ENCODE results near the gene KLRF1.

Gene KLRF1, protein sequence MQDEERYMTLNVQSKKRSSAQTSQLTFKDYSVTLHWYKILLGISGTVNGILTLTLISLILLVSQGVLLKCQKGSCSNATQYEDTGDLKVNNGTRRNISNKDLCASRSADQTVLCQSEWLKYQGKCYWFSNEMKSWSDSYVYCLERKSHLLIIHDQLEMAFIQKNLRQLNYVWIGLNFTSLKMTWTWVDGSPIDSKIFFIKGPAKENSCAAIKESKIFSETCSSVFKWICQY

DNA sequence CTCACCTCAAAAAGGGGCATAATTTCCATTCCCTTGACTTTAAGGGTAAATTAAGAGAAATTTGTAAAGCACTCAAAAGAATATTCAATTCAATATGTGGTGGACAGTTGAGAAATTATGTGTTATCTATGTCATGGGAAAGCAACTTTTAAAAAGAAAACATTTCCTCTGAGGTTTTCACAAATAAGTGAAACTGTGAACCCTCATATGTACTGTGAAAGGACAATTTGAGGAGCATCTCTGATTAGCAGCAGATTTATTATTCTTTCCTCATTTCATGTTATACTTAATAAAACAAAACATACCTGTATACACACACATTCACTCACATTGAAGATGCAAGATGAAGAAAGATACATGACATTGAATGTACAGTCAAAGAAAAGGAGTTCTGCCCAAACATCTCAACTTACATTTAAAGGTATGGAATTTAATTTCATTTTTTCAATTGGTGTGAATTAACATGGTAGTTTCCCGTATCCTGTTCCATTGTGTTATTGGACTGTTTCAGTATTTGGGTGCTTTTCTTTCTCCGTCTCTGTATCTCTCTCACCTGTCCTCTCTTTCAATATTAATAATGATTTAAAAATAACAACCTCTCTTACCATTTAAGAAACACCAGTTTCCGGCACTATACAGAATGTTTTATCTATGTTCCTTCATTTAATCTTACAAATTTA, at the start of gene KLRF1:
KLRF1 (plus strand) TSS at position 273 of the 680 bp plus-strand sequence; CDS start at position 337, 64 bp downstream.
- DNase-seq: no peak

DNA sequence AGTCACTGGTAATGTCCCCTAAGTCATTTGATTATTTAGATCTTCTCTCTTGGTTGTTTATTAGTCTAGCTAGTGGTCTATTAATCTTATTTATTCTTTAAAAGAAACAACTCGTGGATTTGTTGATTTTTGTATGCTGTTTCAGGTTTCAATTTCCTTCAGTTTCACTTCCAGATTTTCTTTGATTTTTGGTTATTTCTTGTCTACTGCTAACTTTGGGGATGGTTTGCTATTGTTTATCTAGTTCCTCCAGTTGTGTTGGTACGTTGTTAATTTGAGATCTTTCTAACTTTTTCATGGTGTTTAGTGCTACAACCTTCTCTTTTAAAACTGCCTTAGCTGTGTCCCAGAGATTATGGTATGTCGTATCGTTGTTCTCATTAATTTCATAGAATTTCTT, 48.1 kb upstream of the KLRF1 start:
- DNase-seq: no peak

DNA sequence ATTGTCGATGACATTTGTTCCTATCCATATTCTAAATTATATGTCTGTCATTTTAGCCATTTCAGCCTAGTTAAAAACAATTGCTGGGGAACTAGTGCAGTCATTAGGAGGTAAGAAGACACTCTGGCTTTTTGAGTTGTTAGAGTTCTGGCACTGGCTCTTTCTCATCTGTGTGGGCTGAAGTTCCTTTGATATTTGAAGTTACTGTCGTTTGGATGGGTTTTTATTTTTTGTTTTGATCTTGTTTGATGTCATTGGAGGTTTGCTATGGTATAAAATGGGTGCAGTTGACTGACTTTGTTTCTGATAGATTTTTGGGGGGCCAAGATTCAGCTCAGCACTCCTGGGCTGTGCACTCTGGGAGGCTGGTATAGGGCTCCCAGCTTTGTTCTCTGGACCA, 45.9 kb upstream of the KLRF1 start:
- no peak for DNase-seq

DNA sequence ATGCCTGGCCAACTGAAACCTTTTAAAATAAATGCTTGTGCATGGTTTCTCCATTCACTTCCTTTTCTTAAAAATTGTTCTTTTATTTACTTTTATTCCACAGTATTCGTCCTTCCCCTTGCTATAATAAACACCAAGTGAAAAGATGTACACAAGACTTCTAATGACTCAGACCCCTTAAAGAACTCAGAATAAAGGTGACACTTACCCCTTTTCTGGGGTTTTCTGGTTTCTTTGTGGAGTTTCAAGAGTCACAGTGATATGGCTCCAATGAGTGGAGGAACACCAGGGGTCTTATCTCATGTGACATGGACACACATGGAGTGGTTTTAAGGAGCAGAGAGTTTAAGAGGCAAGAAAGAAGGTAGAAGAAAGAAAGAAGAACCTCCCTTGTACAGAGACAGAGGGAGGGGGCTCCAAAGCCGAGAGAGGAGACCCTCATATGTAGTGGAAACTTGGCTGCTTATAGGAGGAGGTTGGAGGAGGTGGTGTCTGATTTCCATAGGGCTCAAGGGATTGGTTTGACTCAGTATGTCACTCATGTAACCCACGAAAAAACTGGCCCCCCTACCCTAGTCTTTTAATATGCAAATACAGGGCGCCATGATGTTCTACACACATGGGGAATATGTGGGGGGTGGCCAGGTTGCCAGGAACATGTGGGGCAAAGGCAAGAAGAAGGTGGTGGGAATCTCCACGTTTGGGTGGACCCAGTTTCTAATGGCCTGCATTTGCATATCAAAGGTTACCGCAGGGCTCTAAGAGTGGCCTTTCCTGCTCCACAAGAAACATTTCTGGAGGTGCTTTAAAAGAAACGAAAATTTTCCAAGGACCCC, 44.5 kb upstream of the KLRF1 start:
- DNase-seq: no peak

DNA sequence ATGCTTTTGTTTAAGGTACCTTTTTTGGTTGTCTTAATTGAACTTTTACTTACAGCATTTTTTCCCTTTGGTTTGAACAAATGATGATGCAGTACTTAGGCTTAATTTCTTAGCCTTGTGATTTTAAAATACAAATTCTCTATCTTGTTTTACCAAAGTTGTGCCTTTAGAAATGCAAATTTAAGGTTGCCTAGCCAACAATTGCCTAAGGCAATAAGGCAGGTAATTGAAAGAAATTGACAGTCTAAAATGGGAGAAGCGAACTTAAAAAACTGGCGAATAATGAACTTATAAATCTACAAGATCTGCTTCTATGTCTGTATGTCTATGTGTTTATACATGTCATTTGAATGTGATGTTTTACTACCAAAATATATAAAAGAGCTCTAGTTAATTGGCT, 43.0 kb upstream of the KLRF1 start:
- DNase-seq: no peak

DNA sequence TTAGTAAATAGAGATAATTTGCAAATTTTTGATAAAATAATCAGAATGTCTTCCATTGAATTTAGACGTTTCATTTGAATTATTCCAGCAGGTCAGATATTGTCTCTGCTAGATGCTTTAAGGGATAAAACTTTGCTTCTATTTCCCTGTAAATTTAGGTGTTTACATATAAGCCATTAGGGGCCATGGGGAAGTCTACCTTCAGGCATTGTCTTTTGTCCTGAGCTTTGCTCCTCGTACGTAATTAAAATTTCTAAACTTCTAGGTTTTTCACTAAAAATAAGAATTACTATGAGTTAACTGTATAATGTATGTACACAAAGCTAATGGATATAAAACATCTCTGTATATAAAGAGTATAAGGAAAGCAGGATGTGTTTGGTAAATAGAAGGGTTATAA, 42.5 kb upstream of the KLRF1 start:
- no peak for DNase-seq

DNA sequence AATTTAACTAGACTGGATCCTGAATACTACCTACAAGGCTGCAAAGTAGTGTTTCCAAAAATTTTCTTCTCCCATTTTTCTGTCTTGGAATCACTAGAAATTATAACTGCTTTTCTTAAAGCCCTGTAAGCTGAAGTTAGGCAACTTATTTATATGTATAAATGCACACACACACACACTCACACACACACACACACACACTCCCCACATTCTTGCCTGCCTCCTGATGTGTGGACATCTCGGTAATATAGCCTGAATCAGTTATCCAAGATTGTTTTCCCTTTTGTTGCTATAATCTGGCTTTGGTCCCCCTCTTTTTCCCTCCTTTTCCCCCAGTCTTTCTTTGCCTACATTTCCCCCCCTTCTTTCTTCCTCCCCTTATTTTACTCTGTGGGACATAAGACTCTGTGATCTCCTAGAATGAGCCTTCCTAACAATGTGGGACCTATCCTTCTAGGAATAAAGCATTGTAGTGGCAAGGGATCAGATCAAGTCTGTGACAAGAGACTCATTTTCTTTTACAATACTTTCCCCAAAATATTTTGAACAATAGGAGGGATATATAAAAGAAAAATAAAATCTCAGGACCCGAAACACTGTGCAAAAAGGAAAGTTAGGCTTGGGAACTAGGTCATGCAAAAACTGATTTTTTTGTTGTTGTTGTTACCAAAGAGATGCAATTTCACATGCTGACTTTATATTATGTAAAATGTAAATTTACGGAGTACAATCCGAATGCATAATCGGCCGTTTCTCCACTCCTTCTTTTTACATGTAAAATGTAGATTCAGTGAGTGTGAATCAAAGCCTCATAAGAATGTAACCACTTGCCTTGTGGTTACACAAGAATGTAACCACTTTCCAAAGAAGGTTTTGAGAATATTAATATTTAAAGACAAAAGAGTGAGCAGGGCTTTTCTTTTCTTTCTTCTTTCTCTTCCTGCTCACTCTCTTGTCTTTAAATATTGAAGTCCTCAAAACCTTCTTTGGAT, 40.3 kb upstream of the KLRF1 start:
- DNase-seq: no peak

DNA sequence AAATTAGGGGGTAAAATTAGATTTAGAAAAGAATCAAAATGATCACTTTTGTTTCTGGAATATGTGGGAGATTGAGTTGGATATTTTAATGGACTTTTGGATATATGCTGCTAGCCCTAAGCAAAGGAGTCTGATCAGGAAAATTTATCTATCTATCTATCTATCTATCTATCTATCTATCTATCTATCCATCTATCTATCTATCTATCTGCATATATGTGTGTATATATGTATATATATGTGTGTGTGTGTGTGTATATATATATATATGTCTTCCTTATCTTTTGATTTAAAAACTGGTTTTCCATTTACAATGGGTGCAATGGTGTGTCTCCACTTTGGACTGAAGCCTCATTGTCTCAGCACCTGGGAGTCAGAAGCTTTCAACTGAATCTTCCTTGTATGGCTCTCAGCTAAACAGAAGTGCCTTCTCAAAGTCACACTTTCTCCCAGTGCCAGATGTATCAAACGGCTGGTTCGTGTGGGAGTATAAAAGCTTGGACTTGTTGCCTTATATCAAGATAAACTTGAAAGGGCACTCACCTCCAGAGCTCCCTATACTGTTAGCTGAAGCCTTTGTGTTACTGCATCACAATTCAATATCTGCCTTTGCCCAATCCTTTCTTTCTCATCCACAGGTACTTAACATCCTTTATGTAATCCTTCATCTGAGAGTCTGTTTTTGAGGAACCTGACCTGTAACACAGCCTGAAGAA, 34.9 kb upstream of the KLRF1 start:
- DNase-seq: no peak

DNA sequence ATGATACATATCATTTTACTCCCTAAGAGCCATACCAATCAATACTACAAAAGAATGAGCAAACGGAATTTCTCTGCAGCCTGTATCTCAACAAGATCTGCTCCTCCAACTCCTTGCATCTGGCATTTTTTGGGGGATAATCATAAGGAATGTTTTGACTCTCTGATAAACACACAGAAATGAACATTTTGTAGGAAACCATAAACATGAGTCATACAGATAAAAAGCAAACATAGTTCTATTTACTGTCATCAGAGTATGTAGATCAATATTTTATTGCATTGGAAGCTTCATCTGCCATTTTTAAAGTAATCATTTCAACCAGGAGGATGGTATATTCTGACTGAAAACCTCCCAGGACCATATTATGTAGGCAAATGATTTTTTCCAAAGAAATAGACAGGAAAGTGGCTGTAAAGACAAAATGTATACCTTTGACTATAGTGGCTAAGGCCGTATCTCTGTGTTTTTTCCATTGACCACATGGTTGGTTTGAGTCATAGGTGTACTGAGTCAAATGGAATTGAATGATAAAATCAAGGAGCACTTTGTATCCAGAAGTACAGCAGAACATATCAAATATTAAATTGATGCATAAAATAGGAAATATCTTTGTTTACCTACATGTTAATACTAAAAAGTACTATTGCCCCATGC, 34.2 kb upstream of the KLRF1 start:
- no peak for DNase-seq

DNA sequence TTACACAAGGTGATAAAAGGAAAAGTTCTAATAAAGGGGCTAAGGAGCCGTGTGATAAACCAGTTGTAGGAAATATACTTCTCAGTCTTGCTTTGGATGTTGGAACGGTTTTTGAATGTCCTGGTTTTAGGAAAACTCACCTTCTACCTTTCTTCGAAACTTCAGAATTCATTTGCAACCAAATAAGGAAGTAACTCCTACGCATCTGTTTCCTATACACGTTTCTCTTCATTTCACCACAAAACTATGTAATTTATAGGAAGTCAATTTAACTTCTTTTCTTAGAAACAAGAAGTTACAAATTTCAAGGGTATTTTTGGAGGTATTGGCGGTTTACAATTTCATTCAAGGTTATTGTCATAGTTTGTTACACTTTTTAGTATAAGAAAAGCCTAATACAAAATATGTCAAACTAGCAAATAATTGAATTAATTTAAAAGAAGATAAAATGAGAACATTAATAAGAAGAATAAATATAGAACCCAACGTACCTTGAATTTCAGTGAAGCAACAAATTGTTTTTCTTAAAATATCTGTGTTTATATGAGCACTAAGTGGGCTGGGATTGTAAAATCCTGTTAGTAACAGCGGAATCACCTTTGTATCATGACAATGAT, 33.4 kb upstream of the KLRF1 start:
- no peak for DNase-seq

DNA sequence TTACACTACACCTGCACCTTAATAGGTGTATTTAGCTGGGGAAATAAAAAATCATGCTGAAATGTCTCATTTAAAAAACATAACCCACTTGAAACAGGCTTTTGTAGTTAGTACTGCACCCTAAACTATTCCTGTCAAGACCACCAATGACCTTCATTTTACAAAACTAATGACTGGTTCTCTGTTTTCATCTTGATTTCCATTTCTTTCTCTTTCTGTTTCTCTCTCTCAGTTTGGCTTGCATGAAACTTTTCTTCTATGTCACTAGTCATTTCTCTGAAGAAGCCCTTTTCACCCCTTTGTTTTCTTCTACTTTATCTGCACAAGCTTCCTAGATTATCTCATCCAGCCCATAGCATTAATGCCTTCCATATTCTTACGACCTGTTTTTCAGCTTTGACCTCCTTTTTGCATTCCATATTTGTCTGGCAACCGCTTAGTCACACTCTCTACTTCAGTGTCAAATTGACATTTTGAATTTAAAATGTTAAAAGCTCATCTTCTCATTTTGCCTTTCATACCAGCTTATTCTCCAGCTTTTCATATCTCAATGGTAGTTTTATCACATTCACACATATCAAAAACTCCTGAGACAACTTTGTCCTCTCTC, 32.7 kb upstream of the KLRF1 start:
- no peak for DNase-seq

DNA sequence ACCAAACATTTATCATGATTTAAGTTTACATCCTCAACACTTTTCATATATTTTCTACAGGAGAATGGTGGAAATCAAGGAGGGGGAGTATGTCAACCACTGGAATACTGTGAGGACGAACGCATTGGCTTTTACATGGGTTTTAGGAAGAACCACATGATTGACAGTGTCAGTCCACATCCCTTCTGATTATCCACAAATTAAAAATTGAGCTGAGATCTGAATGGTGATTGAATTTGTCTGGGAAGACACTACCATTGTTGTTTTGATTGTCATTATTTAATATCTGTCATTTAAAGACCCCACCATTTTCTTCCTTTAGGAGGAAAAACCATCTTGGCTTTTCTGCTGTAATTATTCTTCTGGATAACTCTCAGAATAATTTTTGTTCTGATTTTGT, 31.3 kb upstream of the KLRF1 start:
- no peak for DNase-seq

DNA sequence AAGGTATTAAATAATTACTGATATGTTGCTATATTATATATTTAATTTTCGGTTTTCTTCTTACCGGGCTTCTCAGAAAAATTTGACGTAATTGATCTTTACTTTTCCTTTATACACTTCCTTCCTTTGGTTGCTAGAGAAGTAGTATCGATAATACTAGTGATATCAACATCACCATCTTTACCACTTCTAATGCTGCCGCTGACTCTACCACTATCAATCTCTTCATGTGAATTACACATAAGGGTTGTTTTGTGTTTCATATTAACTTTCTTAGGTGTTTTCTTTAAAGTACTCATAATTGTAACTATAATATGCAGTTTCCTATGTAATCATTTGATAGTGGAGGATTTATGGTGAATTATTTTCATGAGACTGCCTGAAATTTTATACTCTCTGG, 30.9 kb upstream of the KLRF1 start:
- DNase-seq: no peak

DNA sequence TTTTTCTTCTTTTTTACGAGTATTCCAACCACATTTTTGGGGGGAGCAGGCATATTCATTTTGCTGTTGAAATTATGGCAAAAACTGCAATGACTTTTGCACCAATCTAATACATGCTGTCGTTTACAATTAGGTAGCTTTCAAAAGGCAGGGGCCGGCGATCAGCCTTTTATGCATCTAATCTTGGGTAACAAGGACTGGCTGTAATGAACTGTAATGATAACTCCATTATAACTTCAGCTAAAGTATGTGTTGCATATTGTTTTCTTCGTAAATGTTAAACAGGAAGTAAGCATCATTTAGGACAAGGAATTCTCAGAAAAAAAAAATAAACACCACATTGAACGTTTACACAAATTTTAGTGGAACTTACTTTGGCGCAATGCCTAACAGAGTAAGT, 30.3 kb upstream of the KLRF1 start:
- DNase-seq: no peak

DNA sequence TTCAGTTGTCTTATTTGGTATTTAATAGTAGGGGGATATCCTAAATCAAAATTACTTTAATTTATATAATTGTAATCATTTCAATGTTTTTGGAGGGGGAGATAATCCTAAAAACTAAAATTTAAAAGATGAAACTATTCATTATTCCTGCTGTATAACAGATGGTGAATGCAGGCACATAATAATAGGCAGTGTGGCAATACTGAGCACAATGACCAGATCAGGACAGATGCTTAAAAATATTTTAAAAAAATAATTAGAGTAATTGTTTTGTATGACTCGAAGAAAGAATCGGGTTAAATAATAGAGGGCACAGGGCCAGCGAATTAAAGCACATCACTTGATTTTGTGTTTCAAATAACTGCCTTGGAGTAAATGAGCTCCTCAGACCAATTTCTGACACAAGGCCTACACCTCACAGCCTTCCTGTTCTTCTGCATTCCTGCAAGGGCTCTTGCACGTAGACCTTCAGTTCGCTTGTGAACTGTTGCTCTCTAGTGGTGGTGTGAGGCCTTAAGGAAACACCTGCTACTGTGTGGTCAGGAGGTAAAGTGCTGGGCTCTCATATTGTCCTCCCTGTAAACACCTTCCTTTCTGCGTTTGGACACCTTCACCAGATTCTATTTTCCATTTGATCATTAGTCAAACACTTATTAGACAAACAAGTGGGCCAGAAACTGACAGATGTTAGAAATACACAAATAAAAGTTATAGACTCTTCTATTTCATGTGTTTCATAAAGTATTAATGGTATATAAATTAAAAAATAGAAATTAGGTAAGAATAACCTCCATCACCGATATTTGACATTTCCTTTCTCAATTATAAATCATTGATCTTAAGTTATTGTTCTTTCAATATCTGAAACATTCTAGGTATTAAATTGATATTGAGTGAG, 29.3 kb upstream of the KLRF1 start:
- peak; percentile 23 to 76 for DNase-seq

DNA sequence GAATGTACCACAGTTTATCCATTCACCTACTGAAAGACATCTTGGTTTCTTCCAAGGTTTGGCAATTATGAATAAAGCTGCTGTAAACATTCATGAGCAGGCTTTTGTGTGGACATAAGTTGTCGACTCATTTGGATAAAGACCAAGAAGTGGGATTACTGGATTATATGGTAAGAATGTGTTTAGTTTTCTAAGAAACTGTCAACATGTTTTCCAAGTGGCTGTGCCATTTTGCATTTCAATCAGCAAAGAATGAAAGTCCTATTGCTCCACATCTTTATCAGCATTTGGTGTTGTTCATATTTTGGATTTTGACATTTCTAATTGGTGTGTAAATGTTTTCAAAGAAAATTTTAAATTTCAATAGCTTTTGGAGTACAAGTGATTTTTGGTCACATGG, 27.3 kb upstream of the KLRF1 start:
- DNase-seq: no peak

DNA sequence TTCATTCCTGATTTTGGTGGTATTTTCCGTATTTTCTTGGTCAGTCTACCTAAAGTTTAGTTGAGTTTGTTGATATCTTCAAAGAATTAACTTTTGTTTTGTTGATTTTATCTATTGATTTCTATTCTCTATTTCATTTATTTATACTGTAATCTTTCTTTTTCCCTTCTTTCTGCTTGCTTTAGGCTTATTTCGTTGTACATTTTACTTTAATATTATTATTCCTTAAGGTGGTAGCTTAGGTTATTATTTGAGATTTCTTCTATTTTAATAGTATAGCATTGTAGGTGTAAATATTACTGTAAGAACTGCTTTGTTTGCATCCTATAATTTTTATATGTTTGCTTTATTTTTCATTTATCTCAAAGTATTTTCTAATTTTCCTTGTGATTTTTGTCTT, 21.4 kb upstream of the KLRF1 start:
- no peak for DNase-seq

DNA sequence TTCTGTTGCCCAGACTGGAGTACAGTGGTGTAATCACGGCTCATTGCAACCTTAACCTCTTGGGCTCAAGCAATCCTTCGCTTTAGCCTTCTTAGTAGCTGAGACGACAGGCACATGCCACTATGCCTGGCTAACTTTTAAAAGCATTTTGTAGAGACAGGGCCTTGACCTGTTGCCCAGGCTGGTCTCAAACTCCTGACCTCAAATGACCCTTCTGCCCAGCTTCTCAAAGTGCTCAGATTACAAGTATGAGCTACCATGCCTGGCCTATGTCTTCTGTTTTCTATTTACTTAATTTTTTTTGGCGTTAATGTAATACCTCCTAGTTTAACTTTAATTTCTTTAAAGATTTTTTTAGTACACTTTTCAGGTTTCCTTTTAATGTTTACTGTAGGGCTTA, 20.6 kb upstream of the KLRF1 start:
- no peak for DNase-seq

DNA sequence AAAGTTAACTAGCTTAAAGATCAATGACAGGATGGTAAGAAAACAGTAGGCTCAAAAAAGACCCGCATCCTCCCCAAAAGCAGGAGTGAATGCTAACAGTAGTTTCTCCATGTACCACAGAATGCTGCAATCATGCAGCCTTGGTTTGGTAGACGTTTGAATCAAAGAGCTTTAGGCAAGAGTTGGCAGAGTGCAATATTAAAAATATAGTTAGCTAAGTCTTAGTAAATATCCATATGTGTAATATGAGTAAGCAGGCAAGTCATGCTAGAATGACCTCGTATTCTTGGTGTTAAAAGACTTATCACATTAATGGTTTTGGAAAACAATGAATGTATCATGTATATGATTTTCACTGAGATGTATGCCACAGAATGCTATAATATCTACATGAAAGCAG, 18.8 kb upstream of the KLRF1 start:
- no peak for DNase-seq

DNA sequence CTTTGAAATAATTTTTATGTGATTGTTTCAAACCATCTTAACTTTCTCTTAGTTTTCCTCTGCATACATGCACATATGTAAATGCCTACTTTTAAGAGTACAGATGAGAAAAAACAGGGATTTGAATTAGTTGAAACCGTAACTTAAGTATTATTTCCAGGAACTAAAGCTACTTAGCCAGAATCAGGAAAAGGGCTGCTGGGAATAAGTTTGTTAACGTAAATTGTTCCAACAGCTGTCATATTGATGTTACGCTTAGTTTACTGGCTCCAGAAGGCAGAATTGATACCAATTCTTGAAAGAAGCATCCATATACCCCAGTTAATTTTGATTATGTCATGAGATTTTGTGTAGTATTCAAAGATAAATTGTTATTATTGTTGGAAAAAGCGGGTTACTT, 17.9 kb upstream of the KLRF1 start:
- DNase-seq: no peak

Data from stimulated activated CD4-positive, alpha-beta T cell treated with anti-CD3 and anti-CD28 coated beads, Interleukin-4, amount 100 ng/mL, for 4 hours (primary cell).